NOMO-1 (cell line): ENCODE results near the gene TMEM259.
"Not testable (repeated sequence)": the region's sequence is repeated elsewhere in the genome, so short reads cannot be mapped to it uniquely, and the experiment has no call there.

Experiments used
- DNase-seq, 2 experiments: peaks; one replicate each; lab custom pipeline; 2025; ENCODE audit not compliant: unreplicated experiment in 2 of 2; lab: John Stamatoyannopoulos, UW

The TMEM259 gene

DNA sequence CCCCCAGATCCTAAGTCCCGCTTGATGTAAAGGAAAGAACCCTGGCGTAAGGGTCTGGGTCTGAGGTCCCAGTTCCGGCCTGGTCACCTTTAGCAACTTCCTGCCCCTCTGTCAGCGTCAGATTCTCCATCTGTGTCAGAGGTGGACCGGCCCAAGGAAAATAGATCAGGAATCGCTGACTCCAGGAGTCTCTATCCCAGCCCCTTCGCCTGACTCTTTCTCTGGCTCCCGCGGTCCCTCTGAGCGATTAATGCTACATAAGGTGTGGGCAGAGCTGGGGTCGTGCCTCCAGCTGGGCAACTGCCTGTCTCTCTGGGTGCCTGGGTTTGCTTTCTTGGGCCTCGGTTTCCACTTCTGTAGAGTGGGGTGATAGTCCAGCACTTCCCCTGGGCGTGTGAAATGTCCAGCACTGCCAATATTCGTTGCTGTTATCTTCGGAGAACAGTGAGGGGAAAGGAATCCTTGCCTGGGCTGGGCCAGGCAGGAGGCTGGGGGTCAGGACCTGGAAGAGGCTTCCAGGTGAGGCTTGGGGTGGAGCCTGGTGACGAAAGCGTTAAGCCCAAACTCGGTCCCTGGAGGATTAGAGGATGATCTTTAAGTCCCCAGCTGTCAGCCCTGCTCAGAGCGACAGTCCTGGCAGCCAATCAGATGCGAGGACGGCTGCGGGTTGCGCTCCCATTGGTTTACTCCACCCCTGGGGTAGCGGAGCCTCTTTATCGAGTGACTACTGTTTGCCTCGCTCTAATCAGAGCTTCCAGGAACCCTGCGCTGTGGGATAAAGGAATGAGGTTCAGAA is 19.8 kb upstream of the TMEM259 start:
- DNase-seq: peak; percentile 76 to 85

GRCh38 chr19:1039646-1040475 is 18.9 kb upstream of the TMEM259 start, which contains the start of gene ABCA7:
Gene ABCA7 (plus strand): TSS chr19:1040107. CDS start chr19:1041362, 1,255 bp downstream.
- DNase-seq: peak; percentile 98 to 99

- peak in 1 of 2 experiments; percentile 42 for DNase-seq
Measured at GRCh38 chr19:1038978-1039645, 18.2 kb upstream of the TMEM259 start.

DNA sequence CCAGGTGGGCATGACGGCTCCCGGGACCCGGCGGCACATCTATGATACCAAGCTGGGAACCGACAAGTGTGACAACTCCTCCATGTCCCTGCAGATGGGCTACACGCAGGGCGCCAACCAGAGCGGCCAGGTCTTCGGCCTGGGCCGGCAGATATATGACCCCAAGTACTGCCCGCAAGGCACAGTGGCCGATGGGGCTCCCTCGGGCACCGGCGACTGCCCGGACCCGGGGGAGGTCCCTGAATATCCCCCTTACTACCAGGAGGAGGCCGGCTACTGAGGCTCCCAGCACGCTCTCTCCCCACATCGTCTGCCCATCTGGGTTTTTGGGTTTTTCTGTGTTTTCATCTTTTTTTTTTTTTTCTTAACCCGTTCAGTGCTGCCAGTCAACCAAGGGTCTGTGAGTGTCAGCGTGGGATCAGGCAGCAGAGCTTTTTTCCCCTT is 16.7 kb upstream of the TMEM259 start:
- DNase-seq: peak in 1 of 2 experiments; percentile 73

DNA sequence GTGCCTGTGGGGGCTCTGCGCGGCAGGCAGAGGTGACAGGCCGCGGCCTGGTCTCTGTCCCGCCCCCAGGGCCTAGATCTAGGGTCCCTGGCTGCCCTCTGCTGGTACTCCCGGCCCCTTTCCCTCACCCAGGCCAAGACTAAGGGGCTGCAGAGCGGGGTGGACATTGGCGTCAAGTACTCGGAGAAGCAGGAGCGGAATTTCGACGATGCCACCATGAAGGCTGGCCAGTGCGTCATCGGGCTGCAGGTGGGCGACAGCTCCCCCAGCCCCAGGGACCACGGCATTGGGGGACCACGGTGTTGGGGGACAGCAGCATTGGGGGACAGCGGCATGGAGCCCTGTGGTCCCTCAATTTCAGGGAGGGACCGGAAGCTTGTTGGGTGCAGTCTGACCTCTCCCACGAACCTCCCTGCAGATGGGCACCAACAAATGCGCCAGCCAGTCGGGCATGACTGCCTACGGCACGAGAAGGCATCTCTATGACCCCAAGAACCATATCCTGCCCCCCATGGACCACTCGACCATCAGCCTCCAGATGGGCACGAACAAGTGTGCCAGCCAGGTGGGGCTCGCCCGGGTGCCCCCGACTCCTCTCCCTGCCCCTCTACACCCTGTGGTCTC is 15.2 kb upstream of the TMEM259 start:
- DNase-seq: no peak

DNA sequence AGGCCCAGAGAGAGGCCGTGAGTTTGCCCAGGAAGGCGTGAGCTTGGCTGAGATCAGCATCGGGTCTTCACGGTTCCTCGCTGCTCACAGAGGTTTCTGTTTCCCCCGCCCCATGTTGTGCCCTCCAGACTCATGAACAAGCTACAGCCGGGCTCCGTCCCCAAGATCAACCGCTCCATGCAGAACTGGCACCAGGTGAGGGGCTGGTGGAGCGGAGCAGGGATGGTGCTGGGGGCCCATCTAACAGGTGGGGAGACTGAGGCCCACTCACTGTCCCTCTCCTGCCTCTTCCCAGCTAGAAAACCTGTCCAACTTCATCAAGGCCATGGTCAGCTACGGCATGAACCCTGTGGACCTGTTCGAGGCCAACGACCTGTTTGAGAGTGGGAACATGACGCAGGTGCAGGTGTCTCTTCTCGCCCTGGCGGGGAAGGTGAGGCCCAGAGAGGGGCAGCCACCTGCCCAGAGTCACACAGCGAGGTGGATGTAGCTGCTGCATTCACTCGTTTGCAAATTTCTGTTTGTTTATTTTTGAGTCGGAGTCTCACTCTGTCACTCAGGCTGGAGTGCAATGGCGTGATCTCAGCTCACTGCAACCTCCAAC is 11.4 kb upstream of the TMEM259 start:
- DNase-seq: no peak

GRCh38 chr19:1028062-1028926 is 7.4 kb upstream of the TMEM259 start:
- peak; percentile 65 to 71 for DNase-seq

DNA sequence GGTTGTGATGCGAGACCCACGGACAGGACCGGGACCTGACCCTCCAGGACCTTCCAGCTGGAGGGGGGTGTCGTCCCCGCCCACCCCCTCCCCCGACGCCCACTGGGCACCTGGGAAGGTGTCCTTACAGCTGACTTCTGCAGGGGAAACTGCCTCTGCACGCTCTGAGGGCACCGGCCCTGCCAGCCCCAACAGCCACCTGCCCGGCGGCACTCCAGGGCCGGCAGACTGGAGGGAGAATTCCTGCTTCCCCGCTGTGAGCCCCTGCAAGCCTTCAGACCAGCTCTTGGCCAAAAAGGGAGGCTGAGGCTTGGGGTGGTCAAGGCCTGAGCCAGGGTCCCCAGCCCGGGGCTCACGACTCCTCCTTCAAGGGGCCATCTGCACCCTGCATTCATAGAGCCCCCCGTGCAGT is 6.7 kb upstream of the TMEM259 start:
- no peak for DNase-seq

- DNase-seq: peak in 1 of 2 experiments; percentile 24
Measured at GRCh38 chr19:1026783-1027649, 6.1 kb upstream of the TMEM259 start.

- DNase-seq: peak; percentile 65 to 82
Measured at GRCh38 chr19:1025960-1026782, 5.2 kb upstream of the TMEM259 start, which contains the start of gene CNN2. Gene CNN2 (plus strand): TSS chr19:1026608. CDS start chr19:1026662, 54 bp downstream.

GRCh38 chr19:1025080-1025479 is 4.2 kb upstream of the TMEM259 start:
- DNase-seq: not testable (repeated sequence)

DNA sequence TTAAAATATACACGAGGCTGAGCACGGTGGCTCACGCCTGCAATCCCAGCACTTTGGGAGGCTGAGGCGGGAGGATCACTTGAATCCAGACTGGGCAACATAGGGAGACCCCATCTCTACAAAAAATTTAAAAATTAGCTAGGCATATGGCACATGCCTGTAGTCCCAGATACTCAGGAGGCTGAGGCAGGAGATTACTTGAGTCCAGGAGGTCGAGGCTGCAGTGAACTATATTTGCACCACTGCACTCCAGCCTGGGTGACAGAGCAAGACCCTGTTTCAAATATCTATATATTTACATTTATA is 2.9 kb upstream of the TMEM259 start:
- DNase-seq: not testable (repeated sequence)

GRCh38 chr19:1019980-1020867 is 699 bp downstream of the TMEM259 start:
- DNase-seq: peak in 1 of 2 experiments; percentile 39

GRCh38 chr19:1019616-1019961 is 1.3 kb downstream of the TMEM259 start:
- no peak for DNase-seq

DNA sequence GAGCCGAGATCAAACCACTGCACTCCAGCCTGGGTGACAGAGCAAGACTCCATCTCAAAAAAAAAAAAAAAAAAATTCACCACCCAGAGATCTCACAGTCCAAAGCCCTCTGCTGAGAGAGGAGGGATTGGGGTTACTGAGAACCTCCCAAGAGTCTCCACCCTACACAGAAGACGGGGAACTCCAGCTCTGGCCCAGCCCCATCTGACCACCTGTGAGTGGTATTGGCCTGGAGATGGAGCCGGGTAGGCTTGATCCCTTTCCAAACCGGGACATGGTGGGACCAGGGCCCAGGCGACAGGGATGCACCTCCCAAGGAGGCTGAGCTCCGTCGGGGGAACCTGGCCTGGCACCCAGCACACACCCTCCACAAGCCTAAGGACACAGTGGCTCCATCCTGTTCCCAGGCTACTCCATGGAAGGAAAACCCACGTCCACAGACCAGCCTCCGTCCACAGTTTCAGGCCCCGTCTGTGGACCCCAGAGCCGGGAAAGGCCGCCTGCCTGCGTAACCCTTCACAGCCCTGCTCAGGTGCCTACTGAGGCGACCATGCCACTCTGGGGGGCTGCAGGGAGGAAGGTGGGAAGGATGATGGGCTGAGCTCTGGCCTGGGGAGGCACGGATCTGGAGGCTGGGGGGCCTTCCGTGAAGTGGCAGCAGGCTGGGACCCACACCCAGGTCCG is 1.8 kb downstream of the TMEM259 start:
- DNase-seq: no peak

- DNase-seq: no peak
Measured at GRCh38 chr19:1018393-1018792, 2.5 kb downstream of the TMEM259 start.
